IMR-90 (cell line): Measurements from ENCODE around the gene ST8SIA4. TPM values are rescaled to one million over a fixed set of nuclear protein-coding genes. Genes with fewer than 3 reads are reported as not detected.

ENCODE experiments used
- ATAC-seq: fragments of 200-7000 bp; cut with Tn5 transposase; 2 replicates; pipeline ENCODE4 v1.9.1; 2020; ENCODE audit warnings: low read depth, mild to moderate bottlenecking, moderate library complexity
- BruUV-seq: library from RNA; stranded (reverse); fragments of 400-500 nt; replicated peaks from 2 replicates; lab custom pipeline; 2021; lab: Mats Ljungman, UMichigan
- CTCF ChIA-PET: fragments of 300-600 bp; formaldehyde crosslinking; extraction: SDS; loops from one replicate; lab custom pipeline; 2021; ENCODE audit warnings: antibody characterized with exemption; lab: Yijun Ruan, JAX
- POLR2A ChIA-PET: fragments of 300-600 bp; sonication (Branson Sonifier 250); formaldehyde crosslinking; loops from one replicate; lab custom pipeline; 2022; ENCODE audit warnings: antibody characterized with exemption; ENCODE audit not compliant: unreplicated experiment; lab: Charles Lee
- DNase-seq: peaks from one replicate; pipeline ENCODE4 v3.0.0; 2013
- H2AFZ ChIP-seq: replicated peaks from 2 replicates; pipeline ENCODE3; 2013; ENCODE audit warnings: low read length, mild to moderate bottlenecking; ENCODE audit not compliant: poor library complexity
- H2AK5ac ChIP-seq: 2 replicates; pipeline ENCODE4 v1.6.1; 2013; ENCODE audit warnings: low read depth, low read length, inconsistent platforms
- H2AK9ac ChIP-seq: replicated peaks from 2 replicates; pipeline ENCODE3; 2013; ENCODE audit warnings: mild to moderate bottlenecking, low read depth, low read length, moderate library complexity; ENCODE audit not compliant: poor library complexity
- H2BK120ac ChIP-seq: 2 replicates; pipeline ENCODE4 v1.6.1; 2013; ENCODE audit warnings: low read depth, low read length, inconsistent platforms
- H2BK15ac ChIP-seq: 3 replicates; pipeline ENCODE4 v1.6.1; 2013; ENCODE audit warnings: low read depth, low read length, inconsistent platforms
- H2BK20ac ChIP-seq: 2 replicates; pipeline ENCODE4 v1.6.1; 2013; ENCODE audit warnings: low read depth, mild to moderate bottlenecking, inconsistent platforms, low read length, moderate library complexity
- H2BK5ac ChIP-seq: 2 replicates; pipeline ENCODE4 v1.6.1; 2013; ENCODE audit warnings: mild to moderate bottlenecking, low read depth, low read length, inconsistent platforms; ENCODE audit not compliant: poor library complexity, severe bottlenecking
- H3K14ac ChIP-seq: replicated peaks from 2 replicates; pipeline ENCODE4 v1.6.1; 2013; ENCODE audit warnings: low read depth, low read length, inconsistent platforms
- H3K18ac ChIP-seq: 2 replicates; pipeline ENCODE4 v1.6.1; 2013; ENCODE audit warnings: low read depth, low read length, control low read depth
- H3K23ac ChIP-seq: 2 replicates; pipeline ENCODE4 v1.6.1; 2013; ENCODE audit warnings: low read depth, low read length, inconsistent platforms
- H3K27ac ChIP-seq: 2 replicates; pipeline ENCODE4 v1.5.1; 2013; ENCODE audit warnings: mild to moderate bottlenecking, control low read depth, low read length; ENCODE audit not compliant: insufficient read depth
- H3K27me3 ChIP-seq: 2 replicates; pipeline ENCODE4 v1.6.1; 2013; ENCODE audit warnings: low read length; ENCODE audit not compliant: control insufficient read depth, insufficient read depth
- H3K36me3 ChIP-seq: 2 replicates; pipeline ENCODE4 v1.6.1; 2013; ENCODE audit warnings: low read length, mixed read lengths; ENCODE audit not compliant: control insufficient read depth, insufficient read depth
- H3K4ac ChIP-seq: 2 replicates; pipeline ENCODE4 v1.6.1; 2013; ENCODE audit warnings: low read depth, low read length, inconsistent platforms
- H3K4me1 ChIP-seq: 2 replicates; pipeline ENCODE4 v1.6.1; 2013; ENCODE audit warnings: low read length, mixed read lengths; ENCODE audit not compliant: control insufficient read depth, insufficient read depth
- H3K4me2 ChIP-seq: 2 replicates; pipeline ENCODE4 v1.6.1; 2013; ENCODE audit warnings: low read depth, mild to moderate bottlenecking, control low read depth, low read length, moderate library complexity
- H3K4me3 ChIP-seq: 2 replicates; pipeline ENCODE4 v1.5.1; 2013; ENCODE audit warnings: low read depth, mild to moderate bottlenecking, control low read depth, low read length, moderate library complexity; ENCODE audit not compliant: insufficient read depth
- H3K56ac ChIP-seq: 2 replicates; pipeline ENCODE4 v1.6.1; 2013; ENCODE audit warnings: low read length, inconsistent platforms; ENCODE audit not compliant: insufficient read depth; ENCODE audit errors: extremely low read depth
- H3K79me1 ChIP-seq, 2 experiments: 2 replicates each; pipeline ENCODE4 v1.6.1; 2013; ENCODE audit warnings: low read length in 2 of 2, inconsistent platforms in 1 of 2, low read depth in 1 of 2
- H3K9ac ChIP-seq: 2 replicates; pipeline ENCODE4 v1.6.1; 2013; ENCODE audit warnings: low read depth, low read length, control low read depth
- H3K9me1 ChIP-seq: 2 replicates; pipeline ENCODE4 v1.6.1; 2013; ENCODE audit warnings: low read length, inconsistent platforms; ENCODE audit not compliant: insufficient read depth
- H3K9me3 ChIP-seq: 2 replicates; pipeline ENCODE4 v1.6.1; 2013; ENCODE audit warnings: low read length; ENCODE audit not compliant: control insufficient read depth, insufficient read depth
- H4K20me1 ChIP-seq: 2 replicates; pipeline ENCODE4 v1.6.1; 2013; ENCODE audit warnings: low read length, inconsistent platforms; ENCODE audit not compliant: insufficient read depth
- H4K5ac ChIP-seq: 2 replicates; pipeline ENCODE4 v1.6.1; 2013; ENCODE audit warnings: mild to moderate bottlenecking, low read depth, low read length, control low read depth
- H4K8ac ChIP-seq, 2 experiments: 2 replicates each; pipeline ENCODE4 v1.6.1; 2013; ENCODE audit warnings: low read depth in 2 of 2, low read length in 2 of 2, control low read depth in 1 of 2, inconsistent platforms in 1 of 2
- H4K91ac ChIP-seq: 2 replicates; pipeline ENCODE4 v1.6.1; 2013; ENCODE audit warnings: low read depth, low read length, inconsistent platforms; ENCODE audit not compliant: insufficient read depth
- CEBPB ChIP-seq: IDR thresholded peaks from 2 replicates; pipeline ENCODE4 v1.6.1; 2012; ENCODE audit warnings: low read depth, low read length, improper control_type of control experiment
- CHD1 ChIP-seq: IDR thresholded peaks from 2 replicates; pipeline ENCODE4 v1.6.1; 2012; ENCODE audit warnings: low read depth, low read length, improper control_type of control experiment
- CTCF ChIP-seq: conservative IDR thresholded peaks from 2 replicates; pipeline ENCODE4 v1.5.1; 2012; ENCODE audit warnings: mild to moderate bottlenecking, low read depth, low read length, improper control_type of control experiment
- ELK1 ChIP-seq: fragments of 150-350 bp; IDR thresholded peaks from 2 replicates; pipeline ENCODE4 v1.6.1; 2016; ENCODE audit warnings: low read depth, mild to moderate bottlenecking, low read length, moderate library complexity, borderline replicate concordance
- FOS ChIP-seq: fragments of 150-350 bp; IDR thresholded peaks from 2 replicates; pipeline ENCODE4 v1.6.1; 2016; ENCODE audit warnings: low read depth, low read length
- MAFK ChIP-seq: IDR thresholded peaks from 2 replicates; pipeline ENCODE4 v1.6.1; 2012; ENCODE audit warnings: low read depth, low read length, improper control_type of control experiment
- MAZ ChIP-seq: IDR thresholded peaks from 2 replicates; pipeline ENCODE4 v1.6.1; 2012; ENCODE audit warnings: low read depth, mild to moderate bottlenecking, low read length, improper control_type of control experiment, moderate library complexity, borderline replicate concordance
- MXI1 ChIP-seq: IDR thresholded peaks from 2 replicates; pipeline ENCODE4 v1.6.1; 2012; ENCODE audit warnings: low read depth, mild to moderate bottlenecking, low read length, moderate library complexity, borderline replicate concordance
- NFE2L2 ChIP-seq: fragments of 150-350 bp; IDR thresholded peaks from 2 replicates; pipeline ENCODE4 v1.6.1; 2016; ENCODE audit warnings: low read depth, mild to moderate bottlenecking, low read length
- POLR2A ChIP-seq: IDR thresholded peaks from 2 replicates; pipeline ENCODE4 v1.6.1; 2012; ENCODE audit warnings: mild to moderate bottlenecking, low read depth, low read length
- RAD21 ChIP-seq: IDR thresholded peaks from 2 replicates; pipeline ENCODE4 v1.6.1; 2012; ENCODE audit warnings: low read length, improper control_type of control experiment
- RFX5 ChIP-seq: IDR thresholded peaks from 2 replicates; pipeline ENCODE4 v1.8.0; 2012; ENCODE audit warnings: low read depth, mild to moderate bottlenecking, low read length, moderate library complexity
- SMC3 ChIP-seq: fragments of 150-350 bp; IDR thresholded peaks from 2 replicates; pipeline ENCODE4 v1.6.1; 2016; ENCODE audit warnings: low read depth, mild to moderate bottlenecking, antibody characterized with exemption, low read length, moderate library complexity
- USF2 ChIP-seq: fragments of 150-350 bp; IDR thresholded peaks from 2 replicates; pipeline ENCODE4 v1.6.1; 2017; ENCODE audit warnings: mild to moderate bottlenecking, antibody characterized with exemption, low read length, low read depth
- WGBS, 2 experiments: methylation state at CpG; one replicate each; pipeline versions ENCODE4 v1.1.5 to v1.1.7; 2013; ENCODE audit warnings: missing lambda C conversion rate in 2 of 2; ENCODE audit not compliant: insufficient read length in 1 of 2; ENCODE audit errors: extremely low coverage in 2 of 2; 5-methylcytosine and 5-hydroxymethylcytosine counted together
- dilution Hi-C: fragments of 300-500 bp; cut with HindIII; formaldehyde crosslinking; loops from one replicate; pipeline ENCODE4 v1.14.3; 2018; ENCODE audit warnings: low sequenced_read_pairs; ENCODE audit not compliant: unreplicated experiment
- in situ Hi-C: fragments of 300-500 bp; cut with MboI; formaldehyde crosslinking; loops from 3 replicates; pipeline ENCODE4 v1.14.3; 2019; ENCODE audit warnings: low sequenced_read_pairs, inconsistent platforms, mixed read lengths
- intact Hi-C: fragments of 100-400 bp; cut with micrococcal nuclease; formaldehyde crosslinking; loops from 2 replicates; pipeline ENCODE4 v1.10.0; 2022
- polyA plus RNA-seq, 3 experiments: library from polyadenylated mRNA; depleted of rRNA; stranded (reverse); fragments of >200 nt; gene quantifications; 2 replicates each; pipeline ENCODE4 v1.2.3, GENCODE V29; 2012; ENCODE audit warnings: low replicate concordance in 1 of 3
- total RNA-seq: library from RNA; depleted of rRNA; stranded (reverse); fragments of >200 nt; gene quantifications from 2 replicates; pipeline ENCODE4 v1.2.3, GENCODE V29; 2012

ST8SIA4 gene
- total and polyA plus RNA-seq, 2 of the 4 experiments (the other 2 are of a cell fraction): 0.02 to 0.18 TPM

GRCh38 chr5:100797861-100798260, 105.2 kb downstream of the ST8SIA4 start:
- H4K91ac ChIP-seq: no peak overlapping the region
- no peak overlapping the region for H3K27ac ChIP-seq
- no peak overlapping the region for H3K4me3 ChIP-seq
- H4K8ac ChIP-seq: no peak overlapping the region
- H3K18ac ChIP-seq: no peak overlapping the region
- no peak overlapping the region for H3K14ac ChIP-seq
- H3K4ac ChIP-seq: no peak overlapping the region
- in situ Hi-C loops (no loop called here), intact Hi-C loops (no loop called here), dilution Hi-C loops (no loop called here)
- H3K9me1 ChIP-seq: no peaks in the 10 kb centered on the region
- no peak overlapping the region for H3K9ac ChIP-seq
- no peak overlapping the region for H3K56ac ChIP-seq
- peaks cover 6% of the 10 kb centered on the region; the same call in 1 of the 2 replicates for H3K9me3 ChIP-seq
- H3K79me1 ChIP-seq: no peaks in the 10 kb centered on the region
- no peak overlapping the region for H2BK5ac ChIP-seq
- WGBS, 2 experiments: no CpG with 5 or more reads among the region's 2 CpGs
- TF ChIP-seq CTCF (no peak), USF2 (no peak), MAFK (no peak), RFX5 (no peak), CEBPB (no peak), MAZ (no peak), FOS (no peak), NFE2L2 (no peak), MXI1 (no peak), POLR2A (no peak), ELK1 (no peak), SMC3 (no peak), CHD1 (no peak), RAD21 (no peak)
- no peak overlapping the region for H2BK20ac ChIP-seq
- H3K36me3 ChIP-seq: no peaks in the 10 kb centered on the region
- ChIA-PET POLR2A (no interaction called here), CTCF (no interaction called here)
- H4K20me1 ChIP-seq: no peaks in the 10 kb centered on the region
- H2AK5ac ChIP-seq: no peak overlapping the region
- no peak overlapping the region for H2BK120ac ChIP-seq
- no peak overlapping the region for H3K23ac ChIP-seq
- no peaks in the 10 kb centered on the region for H3K27me3 ChIP-seq
- H2BK15ac ChIP-seq: no peak overlapping the region
- no TSS peak for BruUV-seq
- no peak overlapping the region for H4K5ac ChIP-seq
- ATAC-seq (peak; percentile 21; the same call in 1 of the 2 replicates), DNase-seq (peak; percentile 56)
- no peak overlapping the region for H2AFZ ChIP-seq
- H3K4me2 ChIP-seq: no peak overlapping the region
- H2AK9ac ChIP-seq: no peak overlapping the region
- no peaks in the 10 kb centered on the region for H3K4me1 ChIP-seq
